Measurements from ENCODE around the gene ELSPBP1.
"Not testable (repeated sequence)": the region's sequence is repeated elsewhere in the genome, so short reads cannot be mapped to it uniquely, and the experiment has no call there.

Gene ELSPBP1

DNA sequence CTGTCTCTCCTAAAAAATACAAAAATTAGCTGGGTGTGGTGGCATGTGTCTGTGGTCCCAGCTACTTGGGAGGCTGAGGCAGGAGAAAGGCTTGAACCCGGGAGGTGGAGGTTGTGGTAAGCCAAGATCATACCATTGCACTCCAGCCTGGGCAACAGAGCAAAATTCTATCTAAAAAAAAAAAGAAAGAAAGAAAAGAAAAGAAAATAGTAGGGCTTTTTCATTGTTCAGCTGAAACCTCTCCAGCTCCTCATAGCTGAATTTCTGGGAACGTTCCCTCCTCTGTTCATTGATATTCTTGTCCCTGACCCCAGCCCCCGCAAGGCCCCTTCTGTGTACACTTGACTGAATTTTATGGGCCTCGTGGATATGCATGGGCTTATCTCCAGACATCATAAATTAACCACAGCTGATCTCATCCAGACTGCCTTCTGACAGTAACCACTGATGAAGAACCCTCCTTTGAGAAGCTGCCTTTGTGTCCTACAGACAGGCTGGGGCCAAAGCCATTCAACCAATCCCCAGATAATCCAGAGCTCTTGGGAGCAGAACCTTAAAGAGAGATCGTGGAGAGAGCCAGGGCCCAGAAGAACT lies at the start of gene ELSPBP1:
Gene ELSPBP1, plus strand, starts transcription at position 424 of the 594 bp plus-strand sequence. CDS start 14,036 bp downstream, outside the sequence.
- no peak for DNase-seq (ENCODE audit: low spot score)

DNA sequence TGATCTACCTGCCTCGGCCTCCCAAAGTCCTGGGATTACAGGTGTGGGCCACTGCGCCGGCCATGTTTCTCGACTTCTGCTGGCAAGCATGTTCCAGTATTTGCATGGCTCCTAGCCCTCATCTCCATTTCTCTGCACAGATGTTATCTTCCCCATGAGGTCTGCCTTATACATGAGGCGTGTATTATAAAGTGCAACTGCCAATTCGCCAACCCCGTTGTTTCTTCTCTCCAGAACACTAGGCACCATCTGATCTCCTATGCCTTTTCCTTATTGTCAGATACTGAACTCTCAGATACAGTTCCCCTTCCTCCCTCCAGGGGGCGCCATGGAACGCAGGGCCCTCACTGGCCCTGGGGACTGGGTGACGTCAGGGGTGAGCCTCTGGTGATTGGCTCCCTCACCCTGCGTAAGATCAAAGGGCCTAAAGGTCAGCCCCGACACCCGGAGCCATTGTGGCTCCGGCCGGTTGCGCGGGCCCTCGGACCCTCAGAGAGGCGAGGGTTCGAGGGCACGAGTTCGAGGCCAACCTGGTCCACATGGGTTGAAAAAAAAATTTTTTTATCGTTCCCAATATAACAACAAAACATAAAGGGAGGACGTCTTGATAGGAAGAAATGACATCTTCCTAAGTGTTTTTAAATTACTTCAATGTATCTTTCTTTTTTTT lies 44.4 kb upstream of the ELSPBP1 start:
- DNase-seq (ENCODE audit: low spot score): not testable (repeated sequence)

- DNase-seq (ENCODE audit: low spot score): not testable (repeated sequence)
These were observed 42.3 kb upstream of the ELSPBP1 start for GRCh38 chr19:47952132-47952531.

GRCh38 chr19:47955936-47956335 lies 38.5 kb upstream of the ELSPBP1 start:
- not testable (repeated sequence) for DNase-seq (ENCODE audit: low spot score)

DNA sequence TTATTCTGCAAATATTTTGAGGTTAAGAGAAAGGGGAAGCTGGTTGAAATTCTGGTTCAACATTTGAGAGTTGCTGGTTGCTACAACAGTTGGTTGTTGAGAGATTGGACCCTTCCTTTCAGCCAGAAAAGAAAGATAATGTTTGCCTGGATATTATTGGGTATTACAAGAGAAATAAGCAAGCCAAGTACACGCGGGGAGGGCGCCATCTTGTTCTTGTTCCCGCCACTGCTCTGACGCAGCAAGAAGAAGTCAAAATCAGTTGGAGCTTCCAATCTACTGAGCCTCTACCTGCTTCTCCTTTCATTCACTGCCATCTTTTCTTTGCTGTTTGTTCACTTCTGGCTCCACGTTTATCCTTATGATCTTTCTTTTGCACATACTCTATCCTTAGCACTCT lies 20.9 kb upstream of the ELSPBP1 start:
- no peak for DNase-seq (ENCODE audit: low spot score)

DNA sequence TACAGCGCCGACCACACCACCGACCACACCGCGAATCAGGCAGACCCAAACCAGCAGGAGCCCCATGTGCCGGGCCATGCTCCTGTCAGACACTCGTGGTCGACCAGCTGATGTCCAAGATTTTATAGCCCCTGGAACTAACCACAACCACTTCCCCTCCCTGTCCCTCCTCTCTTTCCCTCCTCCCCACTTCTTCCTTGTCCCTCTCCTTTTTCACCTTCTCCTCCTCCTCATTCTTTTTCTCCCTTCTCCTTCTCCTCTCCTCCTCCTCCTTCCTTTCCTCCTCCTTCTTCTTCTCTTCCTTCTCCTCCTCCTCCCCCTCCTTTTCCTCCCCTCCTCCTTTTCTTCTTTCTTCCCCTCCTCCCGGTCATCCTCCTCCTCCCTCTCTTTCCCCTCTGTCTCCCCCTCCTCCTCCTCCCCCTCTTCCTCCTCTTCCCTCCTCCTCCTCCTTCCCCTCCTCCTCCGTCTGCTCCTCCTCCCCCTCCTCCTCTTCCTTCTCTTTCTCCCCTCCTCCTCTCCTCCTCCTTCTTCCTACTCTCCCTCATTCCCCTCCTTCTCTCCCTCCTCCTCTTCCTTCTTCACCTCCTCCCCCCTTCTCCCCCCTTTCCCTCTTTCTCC lies 3.1 kb upstream of the ELSPBP1 start:
- no peak for DNase-seq (ENCODE audit: low spot score)

GRCh38 chr19:47992070-47992469 lies 2.4 kb upstream of the ELSPBP1 start, which contains the start of gene BSPH1:
BSPH1 (minus strand) TSS chr19:47992170; CDS start chr19:47992081, 89 bp downstream.
- DNase-seq (ENCODE audit: low spot score): no peak

DNA sequence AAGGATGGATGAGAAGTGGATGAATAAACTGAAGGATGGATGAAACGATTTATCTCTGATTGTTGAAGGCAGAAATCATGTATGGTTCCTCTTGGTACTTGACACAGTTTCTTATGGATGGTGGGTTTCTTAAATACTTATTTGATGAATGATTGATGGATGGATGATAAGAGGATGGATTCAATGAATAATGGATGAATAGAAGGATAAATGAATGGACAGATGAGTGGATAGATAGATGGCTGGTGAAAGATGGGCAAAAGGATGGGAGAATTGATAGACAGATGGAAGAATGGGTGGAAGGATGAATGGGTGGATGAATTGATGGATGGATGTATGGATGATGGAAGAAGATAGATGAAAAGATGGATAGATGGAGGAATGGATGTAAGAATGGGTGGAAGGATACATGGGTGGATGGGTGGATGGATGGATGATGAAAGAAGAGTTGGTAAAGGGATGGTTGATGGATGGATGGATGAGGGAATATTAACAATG lies 1.8 kb downstream of the ELSPBP1 start:
- DNase-seq (ENCODE audit: low spot score): no peak

DNA sequence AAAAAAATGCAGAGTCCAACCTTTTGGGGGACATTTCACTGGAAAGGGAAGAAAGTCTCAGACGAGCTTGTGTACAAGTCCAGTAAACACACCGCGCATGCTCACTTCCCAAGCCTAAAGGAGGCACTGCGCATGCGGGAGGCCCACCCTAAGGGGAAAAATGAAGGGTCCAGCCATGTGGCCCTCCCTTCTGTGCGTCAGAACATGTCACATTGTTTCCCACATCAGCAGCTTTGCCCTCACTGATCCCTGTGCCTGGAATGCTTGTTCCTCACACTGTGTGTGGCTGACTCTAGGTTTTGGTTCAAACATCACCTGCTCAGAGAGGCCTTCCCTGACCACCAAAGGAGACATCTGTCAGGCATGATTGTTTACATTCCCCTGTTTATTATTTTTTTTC lies 4.4 kb downstream of the ELSPBP1 start:
- no peak for DNase-seq (ENCODE audit: low spot score)

GRCh38 chr19:48000846-48001245 lies 6.4 kb downstream of the ELSPBP1 start:
- no peak for DNase-seq (ENCODE audit: low spot score)

GRCh38 chr19:48004236-48004635 lies 9.8 kb downstream of the ELSPBP1 start:
- DNase-seq (ENCODE audit: low spot score): no peak

DNA sequence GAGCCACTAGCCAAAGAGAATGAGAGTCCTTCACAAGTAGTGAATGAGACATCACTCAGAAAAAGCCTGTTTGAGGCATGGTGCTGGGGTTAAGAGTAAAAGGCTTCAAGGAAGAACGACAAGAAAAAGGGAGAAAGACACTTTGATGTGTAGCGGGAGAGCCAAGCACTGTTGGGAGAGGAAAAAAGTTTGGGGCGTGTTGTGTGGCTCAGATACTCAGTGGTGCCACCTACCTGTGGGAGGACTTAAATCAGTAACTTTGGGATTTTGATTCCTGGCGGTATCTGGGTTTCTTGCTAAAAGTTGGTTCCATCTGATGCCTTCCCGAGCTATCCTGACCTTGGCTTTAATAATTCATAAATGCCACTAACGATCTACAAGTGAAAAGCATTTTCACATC lies 12.3 kb downstream of the ELSPBP1 start:
- no peak for DNase-seq (ENCODE audit: low spot score)

DNA sequence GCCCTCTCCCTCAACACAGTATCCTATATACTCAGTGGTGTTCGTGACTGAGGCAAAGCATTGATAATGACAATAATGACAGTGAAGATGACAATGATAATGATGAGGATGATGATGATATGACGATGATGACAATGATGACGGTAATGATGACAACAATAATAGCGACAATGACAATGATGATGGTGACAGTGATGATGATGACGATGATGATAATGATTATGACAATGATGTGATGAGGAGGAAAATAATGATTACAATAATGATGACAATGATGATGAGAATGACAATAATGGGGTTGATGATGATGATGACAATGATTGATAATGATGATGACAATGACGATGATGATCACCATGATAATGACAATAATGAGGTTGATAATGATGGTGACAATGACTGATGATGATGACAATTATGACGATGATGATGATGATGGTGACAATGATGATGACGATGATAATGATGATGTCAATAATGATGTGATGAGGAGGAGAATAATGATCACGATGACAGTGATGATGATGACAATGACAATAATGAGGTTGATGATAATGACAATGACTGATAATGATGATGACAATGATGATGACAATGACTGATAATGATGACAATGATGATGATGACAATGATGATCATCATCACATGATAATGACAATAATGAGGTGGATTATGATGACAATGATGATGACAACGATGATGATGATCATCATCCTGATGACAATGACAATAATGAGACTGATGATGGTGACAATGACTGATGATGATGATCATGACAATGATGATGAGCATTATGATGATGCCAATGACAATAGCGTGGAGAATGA lies 16.7 kb downstream of the ELSPBP1 start:
- no peak for DNase-seq (ENCODE audit: low spot score)

GRCh38 chr19:48020686-48021085 lies 26.3 kb downstream of the ELSPBP1 start:
- DNase-seq (ENCODE audit: low spot score): no peak

DNA sequence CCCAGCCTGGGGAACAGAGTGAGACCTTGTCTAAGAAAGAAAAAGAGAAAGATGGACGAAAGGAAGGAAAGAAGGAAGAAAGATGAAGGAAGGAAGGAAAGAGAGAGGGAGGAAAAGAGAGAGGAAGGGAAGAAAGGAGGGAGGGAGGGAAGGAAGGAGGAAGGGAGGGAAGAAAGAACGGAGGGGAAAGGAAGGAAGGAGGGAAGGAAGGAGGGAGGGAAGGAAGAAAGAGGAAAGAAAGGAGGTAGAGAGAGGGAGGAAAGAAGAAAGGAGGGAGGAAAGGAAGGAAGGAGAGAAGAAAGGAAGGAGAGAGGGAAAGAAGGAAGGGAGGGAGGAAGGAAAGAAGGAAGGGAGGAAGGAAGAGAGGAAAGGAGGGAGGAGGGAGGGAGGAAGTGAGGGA lies 28.6 kb downstream of the ELSPBP1 start:
- DNase-seq (ENCODE audit: low spot score): no peak

DNA sequence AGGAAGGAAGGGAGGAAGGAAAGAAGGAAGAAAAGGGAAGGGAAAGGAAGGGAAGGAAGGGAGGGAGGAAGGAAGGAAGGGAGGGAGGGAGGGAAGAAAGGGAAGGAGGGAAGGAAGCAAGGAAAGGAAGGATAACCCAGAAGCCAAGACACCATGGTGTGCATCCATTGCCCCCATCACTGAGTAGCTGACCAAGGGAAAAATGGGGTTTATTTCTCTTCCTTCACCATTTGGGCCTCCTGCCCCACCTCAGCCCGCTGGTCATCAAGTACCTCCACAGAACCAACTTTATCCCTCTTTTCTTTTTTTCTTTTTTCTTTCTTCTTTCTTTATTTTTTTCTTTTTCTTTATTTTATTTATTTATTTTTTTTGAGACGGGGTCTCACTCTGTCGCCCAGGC lies 29.1 kb downstream of the ELSPBP1 start:
- DNase-seq (ENCODE audit: low spot score): no peak

GRCh38 chr19:48025480-48025879 lies 31.0 kb downstream of the ELSPBP1 start:
- no peak for DNase-seq (ENCODE audit: low spot score)

GRCh38 chr19:48029431-48029830 lies 35.0 kb downstream of the ELSPBP1 start:
- DNase-seq (ENCODE audit: low spot score): no peak

DNA sequence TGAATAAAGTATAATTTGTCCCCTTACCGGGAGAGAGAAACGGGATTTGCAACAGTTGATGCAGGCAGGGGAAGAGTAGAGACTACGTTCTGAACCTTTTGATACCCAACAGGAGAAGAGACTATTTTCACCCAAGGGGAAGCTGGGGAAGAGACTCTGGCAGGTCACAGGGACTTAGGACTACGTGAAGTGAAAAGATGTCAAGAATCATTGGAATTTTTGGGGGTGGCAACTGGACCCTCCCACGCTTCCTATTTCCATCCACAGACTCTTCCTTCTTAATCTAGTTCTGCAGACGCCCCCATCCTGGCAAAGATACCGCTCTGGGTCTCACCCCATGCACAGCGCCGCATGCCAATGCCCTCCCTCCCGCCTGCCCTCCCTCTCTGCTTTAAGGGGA lies 35.6 kb downstream of the ELSPBP1 start:
- DNase-seq (ENCODE audit: low spot score): no peak

- DNase-seq (ENCODE audit: low spot score): no peak
These were observed 39.2 kb downstream of the ELSPBP1 start for GRCh38 chr19:48033604-48034003.

- no peak for DNase-seq (ENCODE audit: low spot score)
These were observed 42.3 kb downstream of the ELSPBP1 start for GRCh38 chr19:48036765-48037164.

DNA sequence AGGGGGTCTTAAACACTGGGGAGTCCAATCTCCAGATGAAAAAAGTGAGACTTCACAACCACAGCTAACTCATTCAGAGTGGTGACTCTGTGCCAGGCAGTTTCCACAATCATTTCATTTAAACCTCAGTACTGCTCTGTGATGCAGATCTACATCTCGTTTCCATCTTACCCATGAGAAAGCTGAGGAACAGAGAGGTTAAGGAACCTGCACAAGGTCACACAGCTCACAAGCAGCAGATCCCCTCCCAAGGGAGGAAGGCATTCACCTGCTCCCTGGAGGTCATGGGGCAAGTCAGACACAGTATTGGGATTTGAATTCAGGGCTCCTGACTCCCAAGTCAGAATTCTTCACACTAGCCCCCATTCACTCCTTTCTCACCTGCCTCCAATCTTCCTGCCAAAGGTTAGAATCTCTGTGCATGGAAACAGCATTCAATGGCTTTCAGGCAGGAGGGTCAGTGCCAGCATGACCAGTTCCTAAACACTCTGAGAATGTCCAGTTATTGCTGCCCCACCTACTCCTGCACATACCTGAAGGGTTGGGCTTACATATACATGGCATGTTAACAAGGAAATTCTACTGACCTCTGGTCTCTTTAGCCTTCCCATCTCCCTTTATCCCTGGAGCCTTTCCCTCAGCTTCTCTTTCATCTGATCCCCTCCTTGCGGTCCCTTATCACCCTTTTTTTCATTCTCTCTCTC lies 47.6 kb downstream of the ELSPBP1 start:
- no peak for DNase-seq (ENCODE audit: low spot score)
